K562 treated with DMSO at 1 percent for 48 hours (cell line): ENCODE measurements around the gene ETFA. TPM values are rescaled to one million over a fixed set of nuclear protein-coding genes. Genes with fewer than 3 reads are reported as not detected.

Experiments
- total RNA-seq: library from RNA; unstranded; fragments of 300-600 nt; gene quantifications from 2 replicates; pipeline ENCODE4 v1.2.3, GENCODE V29; 2022; ENCODE audit warnings: low replicate concordance; ENCODE audit errors: extremely low read depth

Gene ETFA
- not detected in 2 replicates for total RNA-seq

DNA sequence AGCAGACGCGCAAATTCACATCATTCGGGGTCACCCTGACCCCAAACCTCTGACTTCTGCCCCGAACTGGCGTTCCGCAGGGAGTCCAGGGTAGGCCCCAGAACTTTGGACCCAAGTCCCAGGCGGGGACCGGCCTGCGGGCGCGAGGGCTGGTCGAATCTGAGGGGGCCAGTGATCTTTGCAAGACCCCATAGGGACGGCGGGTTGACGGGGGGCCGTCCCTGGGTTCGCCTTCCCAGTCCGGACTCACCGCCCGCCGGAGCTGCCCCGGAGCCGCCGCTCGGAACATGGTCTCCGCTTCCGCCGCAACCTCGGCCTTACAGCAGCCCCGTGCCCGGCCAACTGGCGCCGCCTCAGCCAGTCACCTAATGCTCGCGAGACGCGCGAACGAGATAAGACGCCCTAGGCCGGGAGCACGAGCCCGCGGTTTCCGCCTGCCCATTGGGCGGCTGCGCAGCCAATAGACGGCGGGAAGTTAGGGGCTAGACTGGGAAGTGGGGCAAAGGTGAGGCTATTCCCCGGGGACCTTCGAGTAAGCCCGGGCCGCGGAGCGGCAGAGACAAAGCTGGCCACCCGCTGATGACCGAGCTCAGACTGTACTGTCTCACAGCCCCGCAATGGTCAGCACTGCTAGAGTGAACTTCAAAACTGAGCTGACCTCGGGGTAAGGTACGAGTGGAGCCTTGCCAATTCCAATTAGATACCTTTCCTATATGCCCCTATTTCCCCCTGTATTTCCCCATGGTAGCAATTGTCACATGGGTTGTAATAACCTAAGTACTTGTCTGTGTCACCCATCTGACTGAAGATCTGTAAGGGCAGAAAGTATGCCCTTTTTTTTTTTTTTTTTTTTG is at the start of gene ETFA:
Gene ETFA, minus strand, starts transcription at position 370 of the 854 bp plus-strand sequence. Its CDS starts 81 bp downstream, at position 289.

DNA sequence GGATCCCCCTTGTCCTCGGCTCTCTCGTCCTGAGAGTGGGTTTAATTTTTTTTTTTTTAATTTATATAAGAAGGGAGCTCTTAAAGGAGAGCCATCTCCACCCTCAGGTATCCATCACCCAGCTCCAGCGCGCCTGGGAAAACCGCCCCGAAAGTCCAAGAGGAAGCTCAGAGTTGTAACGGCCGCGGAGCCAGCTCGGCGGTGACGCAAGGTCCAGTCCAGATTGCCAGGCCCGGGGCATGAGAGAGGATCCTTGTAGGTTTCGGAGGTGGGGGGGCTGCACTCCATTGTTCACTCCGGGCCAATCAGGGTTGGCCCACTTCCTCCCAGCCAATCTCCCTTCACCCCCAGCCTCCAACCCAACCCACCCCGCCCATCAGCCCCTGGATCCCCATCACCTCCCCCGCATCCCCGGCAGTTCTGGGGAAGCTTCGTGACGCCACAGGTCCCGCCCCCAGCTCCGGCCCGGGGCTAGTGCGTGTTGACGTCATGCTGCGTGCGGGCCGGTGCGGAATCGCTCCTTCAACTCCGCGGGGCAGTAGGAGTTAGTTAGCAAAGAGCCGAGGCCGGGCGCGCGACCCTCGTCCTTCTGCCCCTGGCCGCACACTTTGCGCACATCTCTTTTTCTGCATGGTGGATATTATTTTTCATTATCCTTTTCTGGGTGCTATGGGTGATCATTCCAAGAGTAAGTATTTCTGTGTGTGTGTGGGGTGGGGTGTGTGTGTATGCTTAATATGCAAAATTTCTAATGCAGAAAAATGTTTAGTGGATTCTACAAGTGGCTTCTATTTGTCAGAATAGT is 25.2 kb upstream of the ETFA start, which contains the start of gene ISL2:
Gene ISL2, plus strand, starts transcription at position 520 of the 805 bp plus-strand sequence. Its CDS starts 111 bp downstream, at position 631.

Other genes starting within 250 kb of the ETFA start
- gene ISL2, start 25.3 kb upstream of the ETFA start, total RNA-seq = not detected in 2 replicates